Sigmoid colon (tissue), 7 donors: ENCODE results near the gene WDR31. TPM values are rescaled to one million over a fixed set of nuclear protein-coding genes. Genes with fewer than 3 reads are reported as not detected.
A peak's percentile ranks its signal among the peaks of the same experiment; 100 is the strongest.

Source experiments
- DNase-seq: peaks from one replicate; pipeline ENCODE4 v3.0.0-alpha.2; 2019
- H3K27ac ChIP-seq, 4 donors: fragments of 200-600 bp; sonication (generic); one replicate each; pipeline ENCODE4 v1.5.1; 2016 to 2019; ENCODE audit warnings: mild to moderate bottlenecking in 1 of 4
- H3K27me3 ChIP-seq, 3 donors: fragments of 200-600 bp; sonication (generic); one replicate each; pipeline ENCODE4 v1.5.1; 2019; ENCODE audit warnings: mild to moderate bottlenecking in 1 of 3
- H3K36me3 ChIP-seq, 4 donors: fragments of 200-600 bp; sonication (generic); one replicate each; pipeline ENCODE4 v1.5.1; 2016 to 2019
- H3K4me1 ChIP-seq, 4 donors: fragments of 200-600 bp; sonication (generic); one replicate each; pipeline ENCODE4 v1.5.1; 2017 to 2019
- H3K4me3 ChIP-seq, 4 donors: fragments of 200-600 bp; sonication (generic); one replicate each; pipeline ENCODE4 v1.5.1; 2017 to 2019; ENCODE audit warnings: mild to moderate bottlenecking in 2 of 4, moderate library complexity in 1 of 4
- H3K9me3 ChIP-seq, 4 donors: fragments of 200-600 bp in 3 of 4; sonication (generic) in 3 of 4; one replicate each; pipeline versions ENCODE4 v1.5.1 to v1.6.1; 2013 to 2019
- CTCF ChIP-seq, 4 experiments: fragments of 450-650 bp in 3 of 4; fragments of 200-600 bp in 1 of 4; IDR thresholded peaks; one replicate each; pipeline ENCODE4 v1.5.1; 2016 to 2019; ENCODE audit warnings: antibody characterized with exemption in 4 of 4, mild to moderate bottlenecking in 3 of 4, moderate library complexity in 2 of 4
- EP300 ChIP-seq, 4 donors: sonication (generic); formaldehyde crosslinking; IDR thresholded peaks; one replicate each; pipeline ENCODE4 v1.6.1; 2017; ENCODE audit warnings: antibody characterized with exemption in 4 of 4
- POLR2A ChIP-seq, 2 donors: fragments of 450-650 bp; IDR thresholded peaks; one replicate each; pipeline ENCODE4 v1.6.1; 2016; ENCODE audit warnings: antibody characterized with exemption in 2 of 2, mild to moderate bottlenecking in 2 of 2, moderate library complexity in 2 of 2
- POLR2AphosphoS5 ChIP-seq, 4 donors: sonication (generic); formaldehyde crosslinking; IDR thresholded peaks; one replicate each; pipeline ENCODE4 v1.6.1; 2017; ENCODE audit warnings: antibody characterized with exemption in 4 of 4
- WGBS, 2 donors: extraction: QIAGEN DNeasy Blood & Tissue Kit; methylation state at CpG; one replicate each; pipeline ENCODE4 v1.1.7; 2013; 5-methylcytosine and 5-hydroxymethylcytosine counted together
- intact Hi-C: fragments of 100-400 bp; cut with DNase I; formaldehyde crosslinking; loops from one replicate; pipeline ENCODE4 v1.15.1; 2023
- polyA plus RNA-seq, 3 donors: library from polyadenylated mRNA; stranded (reverse); fragments of 200-250 nt; gene quantifications; one replicate each; pipeline ENCODE4 v1.2.3, GENCODE V29; 2013
- total RNA-seq, 4 donors: library from RNA; depleted of rRNA; stranded (reverse); fragments of >200 nt; gene quantifications; one replicate each; pipeline ENCODE4 v1.1.0, GENCODE V29; 2016
- donor health status: healthy with polysubstance abuse.
- donor health status: Bipolar disorder and iron deficiency.
- donor health status: healthy.

The WDR31 gene
- total and polyA plus RNA-seq, 7 donors, result 1.2 to 3.9 (median 1.9) TPM

GRCh38 chr9:113281356-113281755 lies 58.7 kb downstream of the WDR31 start:
- H3K4me3 ChIP-seq, result no peak overlapping the region
- H3K36me3 ChIP-seq, result peaks cover 26 to 95% (median 59%) of the 10 kb centered on the region in 4 donors
- intact Hi-C loops, result no loop called here
- H3K9me3 ChIP-seq, result no peaks in the 10 kb centered on the region
- WGBS, 2 donors, result 95 to 97% methylated on average over 4 of the region's 4 CpGs
- H3K27me3 ChIP-seq, result no peaks in the 10 kb centered on the region
- peaks cover 0 to 19% (median 10%) of the 10 kb centered on the region in 4 donors for H3K4me1 ChIP-seq
- DNase-seq, result no peak
- H3K27ac ChIP-seq, result no peak overlapping the region
- TF ChIP-seq POLR2AphosphoS5 (IDR thresholded peaks at IDR 0.05) (no peak), POLR2A (IDR thresholded peaks at IDR 0.05) (no peak), EP300 (IDR thresholded peaks at IDR 0.05) (no peak), CTCF (IDR thresholded peaks at IDR 0.05) (no peak)

- peaks cover 14 to 69% (median 41%) of the 10 kb centered on the region in 4 donors for H3K36me3 ChIP-seq
- TF ChIP-seq EP300 (IDR thresholded peaks at IDR 0.05) (no peak), POLR2A (IDR thresholded peaks at IDR 0.05) (no peak), POLR2AphosphoS5 (IDR thresholded peaks at IDR 0.05) (no peak), CTCF (IDR thresholded peaks at IDR 0.05) (no peak)
- no peak overlapping the region for H3K27ac ChIP-seq
- DNase-seq, result no peak
- H3K27me3 ChIP-seq, result no peaks in the 10 kb centered on the region
- WGBS, 2 donors, result 84 to 93% methylated on average over 4 of the region's 4 CpGs
- no peaks in the 10 kb centered on the region for H3K9me3 ChIP-seq
- intact Hi-C loops, result loop anchor here (5.0 kb wide), 1 partner anchor 313 kb away; no protein-coding TSS in a partner anchor
- H3K4me1 ChIP-seq, result peaks cover 0 to 35% (median 20%) of the 10 kb centered on the region in 4 donors
- no peak overlapping the region for H3K4me3 ChIP-seq
These were observed 61.2 kb downstream of the WDR31 start for GRCh38 chr9:113278840-113279239.

- H3K9me3 ChIP-seq, result no peaks in the 10 kb centered on the region
- H3K27ac ChIP-seq, result peak within 1 kb of the TSS; percentile 94 to 96 (median 94)
- H3K36me3 ChIP-seq, result peaks cover 21 to 61% (median 33%) of the 10 kb centered on the region in 4 donors
- TF ChIP-seq POLR2AphosphoS5 (IDR thresholded peaks at IDR 0.05) (peak; percentile 99 to 100 (median 99)), CTCF (IDR thresholded peaks at IDR 0.05) (no peak), POLR2A (IDR thresholded peaks at IDR 0.05) (peak; percentile 97 to 98), EP300 (IDR thresholded peaks at IDR 0.05) (peak in 1 of 4 donors; percentile 91)
- H3K27me3 ChIP-seq, result no peaks in the 10 kb centered on the region
- intact Hi-C loops, result loop anchor here (1.0 to 5.0 kb wide), 5 partner anchors 54 to 383 kb away; partner anchors contain the start of genes C9orf43, FKBP15, POLE3 and SLC31A1
- DNase-seq, result peak; percentile 99
- H3K4me3 ChIP-seq, result peak within 1 kb of the TSS; percentile 75 to 89 (median 82)
- H3K4me1 ChIP-seq, result peaks cover 0 to 36% (median 20%) of the 10 kb centered on the region in 4 donors
- WGBS, 2 donors, result 0% methylated on average over 63 of the region's 63 CpGs
These were observed 64.6 kb downstream of the WDR31 start, which contains the start of the genes CDC26 and PRPF4 for GRCh38 chr9:113275157-113276131. TSS of gene CDC26 (minus strand) at chr9:113275572. CDS start at chr9:113272507, 3,065 bp downstream. TSS of gene PRPF4 (plus strand) at chr9:113275658. CDS start at chr9:113275744, 86 bp downstream.

GRCh38 chr9:113274474-113275156 lies 65.5 kb downstream of the WDR31 start:
- WGBS, 2 donors, result 1% methylated on average over 15 of the region's 15 CpGs
- intact Hi-C loops, result loop anchor here (1.0 to 5.0 kb wide), 5 partner anchors 53 to 384 kb away; partner anchors contain the start of genes C9orf43, FKBP15, POLE3 and SLC31A1
- DNase-seq, result no peak
- Histone ChIP-seq H3K4me1 (peaks cover 0 to 36% (median 20%) of the 10 kb centered on the region in 4 donors), H3K4me3 (peak overlapping the region; percentile 75 to 89 (median 82)), H3K27ac (peak overlapping the region; percentile 94 to 96 (median 94)), H3K27me3 (no peaks in the 10 kb centered on the region), H3K36me3 (peaks cover 24 to 61% (median 32%) of the 10 kb centered on the region in 4 donors), H3K9me3 (no peaks in the 10 kb centered on the region)
- TF ChIP-seq CTCF (IDR thresholded peaks at IDR 0.05) (peak; percentile 9 to 70 (median 68)), POLR2AphosphoS5 (IDR thresholded peaks at IDR 0.05) (no peak), POLR2A (IDR thresholded peaks at IDR 0.05) (no peak), EP300 (IDR thresholded peaks at IDR 0.05) (no peak)
